H1 (cell line): ENCODE results near the gene LCN15. TPM values are rescaled to one million over a fixed set of nuclear protein-coding genes. Genes with fewer than 3 reads are reported as not detected.

Experiments used
- CTCF ChIA-PET: fragments of 300-600 bp; sonication (Branson Sonifier 250); formaldehyde crosslinking; loops from one replicate; lab custom pipeline; 2021; ENCODE audit not compliant: partially characterized antibody; lab: Charles Lee
- POLR2A ChIA-PET: fragments of 300-600 bp; sonication (Branson Sonifier 250); formaldehyde crosslinking; loops from one replicate; lab custom pipeline; 2021; ENCODE audit warnings: inconsistent platforms; ENCODE audit not compliant: partially characterized antibody; lab: Charles Lee
- DNase-seq, 2 experiments: peaks; one replicate each; pipeline versions ENCODE4 v3.0.0 to v3.0.0-alpha.2; 2010 to 2022; ENCODE audit warnings: low spot score in 2 of 2, low read depth in 1 of 2, mixed read lengths in 1 of 2
- FAIRE-seq: peaks from 2 replicates; lab custom pipeline; 2011; peaks lifted over from hg19 to GRCh38; lab: Jason Lieb, UNC
- H2AFZ ChIP-seq: 2 replicates; pipeline ENCODE4 v1.8.1; 2012; ENCODE audit warnings: low read length, inconsistent platforms
- H2AK5ac ChIP-seq: 2 replicates; pipeline ENCODE4 v1.6.1; 2013; ENCODE audit warnings: low read depth, low read length
- H2BK120ac ChIP-seq: replicated peaks from 2 replicates; pipeline ENCODE3; 2013; ENCODE audit warnings: low read depth, low read length, inconsistent platforms
- H2BK12ac ChIP-seq: 2 replicates; pipeline ENCODE4 v1.6.1; 2013; ENCODE audit warnings: low read depth, low read length
- H2BK15ac ChIP-seq: 2 replicates; pipeline ENCODE4 v1.6.1; 2013; ENCODE audit warnings: low read length
- H2BK20ac ChIP-seq: 2 replicates; pipeline ENCODE4 v1.6.1; 2013; ENCODE audit warnings: low read length
- H2BK5ac ChIP-seq: 2 replicates; pipeline ENCODE4 v1.6.1; 2013; ENCODE audit warnings: low read depth, low read length
- H3K14ac ChIP-seq: 2 replicates; pipeline ENCODE4 v1.6.1; 2013; ENCODE audit warnings: inconsistent platforms; ENCODE audit not compliant: insufficient read length
- H3K18ac ChIP-seq: 2 replicates; pipeline ENCODE4 v1.6.1; 2013; ENCODE audit warnings: low read length; ENCODE audit errors: extremely low read depth
- H3K23ac ChIP-seq: 2 replicates; pipeline ENCODE4 v1.6.1; 2013; ENCODE audit warnings: inconsistent platforms; ENCODE audit not compliant: insufficient read length
- H3K23me2 ChIP-seq: 2 replicates; pipeline ENCODE4 v1.6.1; 2013; ENCODE audit warnings: low read depth, low read length
- H3K27ac ChIP-seq: 2 replicates; pipeline ENCODE4 v1.6.1; 2011; ENCODE audit warnings: low read depth, low read length, inconsistent platforms
- H3K27me3 ChIP-seq, 4 experiments: replicated peaks in 1 of 4; 1 replicate in 1 of 4; 2 replicates in 3 of 4; pipeline versions ENCODE4 v1.6.1 to v1.8.1; 2011 to 2013; ENCODE audit warnings: low read length in 3 of 4, mild to moderate bottlenecking in 3 of 4, inconsistent platforms in 2 of 4, mixed read lengths in 2 of 4, moderate library complexity in 1 of 4; ENCODE audit not compliant: control insufficient read depth in 3 of 4, insufficient read depth in 3 of 4; ENCODE audit errors: extremely low read depth in 1 of 4
- H3K36me3 ChIP-seq, 4 experiments: 2 replicates each; pipeline versions ENCODE4 v1.6.1 to v1.8.1; 2011 to 2013; ENCODE audit warnings: mild to moderate bottlenecking in 4 of 4, low read length in 3 of 4, moderate library complexity in 2 of 4, control low read depth in 1 of 4, inconsistent platforms in 1 of 4; ENCODE audit not compliant: insufficient read depth in 4 of 4, control insufficient read depth in 2 of 4
- H3K4ac ChIP-seq: replicated peaks from 2 replicates; pipeline ENCODE3; 2013; ENCODE audit warnings: low read length, low read depth, mixed read lengths, inconsistent platforms; ENCODE audit not compliant: insufficient read length
- H3K4me1 ChIP-seq, 4 experiments: replicated peaks in 1 of 4; 1 replicate in 1 of 4; 2 replicates in 3 of 4; pipeline versions ENCODE4 v1.6.1 to v1.8.1; 2011 to 2013; ENCODE audit warnings: low read length in 3 of 4, inconsistent platforms in 2 of 4, mixed read lengths in 1 of 4; ENCODE audit not compliant: insufficient read depth in 4 of 4, control insufficient read depth in 3 of 4
- H3K4me2 ChIP-seq, 2 experiments: 2 replicates each; pipeline versions ENCODE4 v1.6.1 to v1.8.1; 2011 to 2013; ENCODE audit warnings: low read depth in 2 of 2, low read length in 2 of 2, control low read depth in 1 of 2, inconsistent platforms in 1 of 2, mild to moderate bottlenecking in 1 of 2; ENCODE audit not compliant: insufficient read depth in 1 of 2
- H3K4me3 ChIP-seq, 4 experiments: fragments of 200-600, 300-600 bp in 1 of 4; sonication (generic), shearing (Covaris generic), sonication (Bioruptor Twin) in 1 of 4; 2 replicates each; pipeline versions ENCODE4 v1.5.1 to v1.8.1; 2011 to 2016; ENCODE audit warnings: low read length in 4 of 4, low read depth in 3 of 4, control low read depth in 2 of 4, inconsistent platforms in 2 of 4, mild to moderate bottlenecking in 2 of 4, mixed read lengths in 1 of 4, moderate library complexity in 1 of 4; ENCODE audit not compliant: insufficient read depth in 2 of 4; ENCODE audit errors: extremely low read depth in 1 of 4
- H3K56ac ChIP-seq: replicated peaks from 2 replicates; pipeline ENCODE3; 2013; ENCODE audit warnings: low read depth, mild to moderate bottlenecking, mixed read lengths, low read length, inconsistent platforms; ENCODE audit not compliant: insufficient read length
- H3K79me1 ChIP-seq: 2 replicates; pipeline ENCODE4 v1.6.1; 2013; ENCODE audit warnings: low read depth, low read length, control low read depth
- H3K79me2 ChIP-seq, 2 experiments: 2 replicates each; pipeline versions ENCODE4 v1.6.1 to v1.8.1; 2012 to 2013; ENCODE audit warnings: low read length in 2 of 2, mild to moderate bottlenecking in 2 of 2, inconsistent platforms in 1 of 2; ENCODE audit not compliant: insufficient read depth in 2 of 2, control insufficient read depth in 1 of 2
- H3K9ac ChIP-seq, 4 experiments: replicated peaks in 1 of 4; 1 replicate in 1 of 4; 2 replicates in 3 of 4; pipeline versions ENCODE4 v1.6.1 to v1.8.1; 2011 to 2013; ENCODE audit warnings: low read depth in 3 of 4, low read length in 3 of 4, control low read depth in 2 of 4, mild to moderate bottlenecking in 2 of 4, moderate library complexity in 2 of 4, inconsistent platforms in 1 of 4; ENCODE audit errors: extremely low read depth in 1 of 4
- H3K9me3 ChIP-seq, 2 experiments: 2 replicates each; pipeline versions ENCODE4 v1.6.1 to v1.8.1; 2012 to 2013; ENCODE audit warnings: mild to moderate bottlenecking in 2 of 2, moderate library complexity in 2 of 2, control low read depth in 1 of 2, inconsistent platforms in 1 of 2, low read depth in 1 of 2, low read length in 1 of 2, mixed read lengths in 1 of 2; ENCODE audit not compliant: insufficient read depth in 2 of 2
- H4K20me1 ChIP-seq, 2 experiments: replicated peaks in 1 of 2; 2 replicates each; pipeline versions ENCODE3 to v1.8.1; 2011 to 2013; ENCODE audit warnings: inconsistent platforms in 2 of 2, low read length in 2 of 2, mild to moderate bottlenecking in 1 of 2; ENCODE audit not compliant: insufficient read depth in 2 of 2, control insufficient read depth in 1 of 2
- H4K5ac ChIP-seq: 2 replicates; pipeline ENCODE4 v1.6.1; 2013; ENCODE audit warnings: low read length, low read depth, mixed read lengths, inconsistent platforms; ENCODE audit not compliant: insufficient read length
- H4K8ac ChIP-seq: 2 replicates; pipeline ENCODE4 v1.8.0; 2013; ENCODE audit warnings: mild to moderate bottlenecking, moderate library complexity, low read length, inconsistent platforms; ENCODE audit not compliant: insufficient read depth; ENCODE audit errors: extremely low read depth
- H4K91ac ChIP-seq: replicated peaks from 2 replicates; pipeline ENCODE3; 2013; ENCODE audit warnings: low read length, mixed read lengths, inconsistent platforms; ENCODE audit not compliant: insufficient read length
- BRCA1 ChIP-seq: IDR thresholded peaks from 2 replicates; pipeline ENCODE4 v1.6.1; 2012; ENCODE audit warnings: low read depth, low read length, improper control_type of control experiment
- CBX8 ChIP-seq: fragments of 300-800, 300-1000 bp; sonication (generic); IDR thresholded peaks from 2 replicates; pipeline ENCODE4 v1.7.1; 2016; ENCODE audit warnings: low read depth, low read length, borderline replicate concordance
- CEBPB ChIP-seq: IDR thresholded peaks from 2 replicates; pipeline ENCODE4 v1.6.1; 2012; ENCODE audit warnings: low read depth, low read length
- GTF2F1 ChIP-seq: IDR thresholded peaks from 2 replicates; pipeline ENCODE4 v1.6.1; 2012; ENCODE audit warnings: low read depth, low read length, improper control_type of control experiment, borderline replicate concordance
- KDM4A ChIP-seq: IDR thresholded peaks from one replicate; pipeline ENCODE4 v1.7.1; 2012; ENCODE audit warnings: low read depth, mild to moderate bottlenecking, moderate library complexity, low read length, inconsistent platforms; ENCODE audit not compliant: severe bottlenecking
- NANOG ChIP-seq: IDR thresholded peaks from 2 replicates; pipeline ENCODE4 v1.6.1; 2011; ENCODE audit warnings: low read length, low read depth, mild to moderate bottlenecking, inconsistent platforms; ENCODE audit not compliant: insufficient read depth, poor library complexity, severe bottlenecking
- POU5F1 ChIP-seq: IDR thresholded peaks from 2 replicates; pipeline ENCODE4 v1.6.1; 2011; ENCODE audit warnings: low read depth, mild to moderate bottlenecking, low read length, moderate library complexity
- RBBP5 ChIP-seq: IDR thresholded peaks from 2 replicates; pipeline ENCODE4 v1.7.1; 2012; ENCODE audit warnings: low read depth, mild to moderate bottlenecking, inconsistent platforms, low read length, moderate library complexity, borderline replicate concordance
- SIRT6 ChIP-seq: IDR thresholded peaks from one replicate; pipeline ENCODE4 v1.7.1; 2012; ENCODE audit warnings: low read length, inconsistent platforms
- TAF1 ChIP-seq: IDR thresholded peaks from 2 replicates; pipeline ENCODE4 v1.6.1; 2011; ENCODE audit warnings: mild to moderate bottlenecking, low read depth, low read length
- TCF12 ChIP-seq: IDR thresholded peaks from 2 replicates; pipeline ENCODE4 v1.6.1; 2011; ENCODE audit warnings: low read depth, mild to moderate bottlenecking, low read length
- TEAD4 ChIP-seq: IDR thresholded peaks from 2 replicates; pipeline ENCODE4 v1.6.1; 2012; ENCODE audit warnings: low read depth, low read length, inconsistent platforms, mixed read lengths
- ZNF274 ChIP-seq: IDR thresholded peaks from 2 replicates; pipeline ENCODE4 v1.7.0; 2012; ENCODE audit warnings: low read length, borderline replicate concordance; ENCODE audit errors: extremely low read depth
- WGBS, 2 experiments: shearing (Covaris generic) in 1 of 2; methylation state at CpG; one replicate each; pipeline versions ENCODE4 v1.1.6 to v1.1.7; 2013 to 2015; ENCODE audit warnings: low lambda C conversion rate in 2 of 2, mixed read lengths in 2 of 2, inconsistent platforms in 1 of 2, low coverage in 1 of 2, missing lambda C conversion rate in 1 of 2; ENCODE audit not compliant: insufficient replicate concordance in 2 of 2, insufficient coverage in 1 of 2, insufficient read length in 1 of 2; ENCODE audit errors: extremely low coverage in 1 of 2, missing lambda C conversion rate in 1 of 2; 5-methylcytosine and 5-hydroxymethylcytosine counted together
- polyA plus RNA-seq, 7 experiments: library from polyadenylated mRNA; depleted of rRNA in 3 of 7; stranded (reverse) in 5 of 7; unstranded in 2 of 7; fragments of >200 nt in 5 of 7; fragments of 200-250 nt in 2 of 7; gene quantifications; 1 replicate in 5 of 7; 2 replicates in 1 of 7; 4 replicates in 1 of 7; pipeline versions ENCODE4 v1.2.1 to v1.2.3, GENCODE V29; 2011 to 2013; ENCODE audit warnings: missing spikeins in 2 of 7, mixed read lengths in 2 of 7
- total RNA-seq: library from RNA; stranded (reverse); fragmentation: NEBNext Ultra II Directional; extraction: Animal tissue kit (Norgen Biotek cat#: 25700); gene quantifications from 2 replicates; pipeline ENCODE4 v1.2.1, GENCODE V29; 2021

Gene LCN15
- total and polyA plus RNA-seq, 2 of the 8 experiments (the other 6 are each of a cell fraction or from before 2014, with no cell fraction given), result 0.08 to 0.47 TPM

DNA sequence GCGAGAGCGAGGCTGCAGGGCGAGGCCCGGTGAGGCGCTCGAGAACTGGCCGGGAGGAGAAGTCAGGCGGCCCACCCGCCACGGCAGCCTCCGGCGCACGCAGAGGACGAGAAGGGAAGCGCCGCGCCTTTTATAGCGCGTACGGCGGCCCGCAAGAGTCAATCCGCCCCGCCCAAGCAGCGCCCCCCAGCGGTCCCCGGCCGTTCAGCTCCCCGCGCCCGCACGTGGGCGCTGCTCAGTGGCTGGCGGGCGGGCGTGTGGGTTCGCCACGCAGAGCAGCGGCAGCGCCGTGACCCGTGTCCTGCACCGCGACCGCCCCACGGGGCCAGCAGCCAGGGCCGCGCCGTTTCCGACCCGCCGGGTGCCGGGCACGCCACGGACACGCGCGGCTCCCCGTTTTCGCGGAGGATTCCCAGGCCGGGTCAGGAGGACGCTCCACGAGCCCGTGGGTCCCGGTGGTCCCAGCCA, 36.2 kb downstream of the LCN15 start:
- H3K18ac ChIP-seq, result peak overlapping the region; percentile 87
- ChIA-PET CTCF (interaction anchor here (0.8 to 6.8 kb wide), 9 partner anchors 11 to 52 kb away, joined by 3 to 62 read pairs (median 5); partner anchors contain the start of genes LCN10 and LCN8), POLR2A (interaction anchor here (0.6 to 14.1 kb wide), 44 partner anchors 9 to 399 kb away, joined by 3 to 223 read pairs (median 4); partner anchors contain the start of genes AGPAT2, AJM1, DIPK1B and LCN10)
- H3K36me3 ChIP-seq, result peaks cover 18 to 36% (median 31%) of the 10 kb centered on the region in 4 experiments
- no peak overlapping the region for H2BK15ac ChIP-seq
- no peak overlapping the region for H2BK20ac ChIP-seq
- 1% methylated on average over 58 of the region's 66 CpGs; no CpG with 5 or more reads in 1 of the 2 experiments for WGBS, 2 experiments
- H2BK5ac ChIP-seq, result no peak overlapping the region
- peak overlapping the region; percentile 94 for H4K8ac ChIP-seq
- H3K4me2 ChIP-seq, result peak overlapping the region; percentile 88 to 90
- H3K79me2 ChIP-seq, result peaks cover 8 to 36% of the 10 kb centered on the region in 2 experiments
- peaks cover 3 to 16% (median 5%) of the 10 kb centered on the region in 4 experiments for H3K4me1 ChIP-seq
- peak overlapping the region; percentile 89 to 98 (median 95) for H3K4me3 ChIP-seq
- H2AK5ac ChIP-seq, result no peak overlapping the region
- peak overlapping the region in 3 of 4 experiments; percentile 81 to 94 (median 88); a peak in 5 of 7 replicates for H3K9ac ChIP-seq
- no peak for FAIRE-seq
- peak overlapping the region; percentile 88 for H4K91ac ChIP-seq
- peak in 1 of 2 experiments; percentile 93 for DNase-seq
- peak overlapping the region; percentile 10 for H3K56ac ChIP-seq
- H3K14ac ChIP-seq, result no peak overlapping the region
- peaks cover 22 to 35% of the 10 kb centered on the region in 2 experiments for H4K20me1 ChIP-seq
- H3K9me3 ChIP-seq, result no peaks in the 10 kb centered on the region
- H2AFZ ChIP-seq, result no peak overlapping the region
- H4K5ac ChIP-seq, result no peak overlapping the region
- H2BK12ac ChIP-seq, result no peak overlapping the region
- no peak overlapping the region for H3K23ac ChIP-seq
- H3K27me3 ChIP-seq, result peaks cover 0 to 9% (median 5%) of the 10 kb centered on the region in 4 experiments; a peak in 5 of 7 replicates
- no peak overlapping the region for H2BK120ac ChIP-seq
- H3K4ac ChIP-seq, result peak overlapping the region; percentile 93
- peaks cover 12% of the 10 kb centered on the region for H3K79me1 ChIP-seq
- peak overlapping the region; percentile 66; the same call in 1 of the 2 replicates for H3K27ac ChIP-seq
- peaks cover 13% of the 10 kb centered on the region; the same call in 1 of the 2 replicates for H3K23me2 ChIP-seq
- no peak for TF ChIP-seq NANOG
- 0 out of 2 replicates have a peak, but pooled peaks have one; percentile 21 for TF ChIP-seq RBBP5
- TF ChIP-seq GTF2F1, result peak; percentile 92
- no peak; the same call in 1 of the 2 replicates for TF ChIP-seq CEBPB
- 0 out of 2 replicates have a peak, but pooled peaks have one; percentile 2 for TF ChIP-seq BRCA1
- TF ChIP-seq TCF12, result 0 out of 2 replicates have a peak, but pooled peaks have one; percentile 35
- TF ChIP-seq SIRT6, result no peak
- TF ChIP-seq CBX8, result no peak
- no peak for TF ChIP-seq ZNF274
- peak; percentile 86 for TF ChIP-seq KDM4A
- TF ChIP-seq POU5F1, result no peak
- peak; percentile 98 for TF ChIP-seq TAF1
- no peak for TF ChIP-seq TEAD4
